Right kidney (tissue), 1 donor: ENCODE measurements around the gene NEK9.
"Not testable (repeated sequence)": the region's sequence is repeated elsewhere in the genome, so short reads cannot be mapped to it uniquely, and the experiment has no call there.

ENCODE experiments used
- DNase-seq: peaks from one replicate; pipeline ENCODE4 v3.0.0-alpha.2; 2016

NEK9 gene

DNA sequence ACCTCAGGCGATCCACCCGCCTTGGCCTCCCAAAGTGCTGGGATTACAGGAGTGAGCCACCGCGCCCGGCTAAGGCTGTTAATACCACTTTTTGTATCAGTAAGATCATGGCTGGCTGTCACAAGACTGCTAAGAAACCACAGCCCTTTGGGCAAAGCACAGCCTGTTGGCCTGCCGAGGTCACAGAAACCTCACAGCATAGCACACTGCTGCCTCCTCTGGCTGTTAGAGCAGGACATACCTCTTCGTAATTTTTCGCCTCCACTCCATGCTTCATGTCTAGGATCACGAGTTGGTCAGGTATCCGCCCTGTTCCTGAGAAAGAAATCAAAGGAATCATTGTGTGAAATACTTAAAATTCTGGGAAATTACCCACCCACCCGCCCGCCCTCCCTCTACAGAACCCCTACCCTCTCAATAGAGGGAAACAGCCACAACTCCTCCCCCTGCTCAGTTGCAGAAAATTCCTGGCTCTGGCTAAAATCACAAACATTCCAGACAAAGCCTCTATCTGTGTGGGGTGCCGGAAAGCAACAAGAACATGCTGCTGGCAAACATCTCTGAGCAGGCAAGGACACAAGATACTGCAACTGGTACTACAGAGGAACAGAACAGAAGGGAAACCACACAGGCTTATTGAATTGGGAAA is 20.7 kb upstream of the NEK9 start:
- DNase-seq, result no peak

DNA sequence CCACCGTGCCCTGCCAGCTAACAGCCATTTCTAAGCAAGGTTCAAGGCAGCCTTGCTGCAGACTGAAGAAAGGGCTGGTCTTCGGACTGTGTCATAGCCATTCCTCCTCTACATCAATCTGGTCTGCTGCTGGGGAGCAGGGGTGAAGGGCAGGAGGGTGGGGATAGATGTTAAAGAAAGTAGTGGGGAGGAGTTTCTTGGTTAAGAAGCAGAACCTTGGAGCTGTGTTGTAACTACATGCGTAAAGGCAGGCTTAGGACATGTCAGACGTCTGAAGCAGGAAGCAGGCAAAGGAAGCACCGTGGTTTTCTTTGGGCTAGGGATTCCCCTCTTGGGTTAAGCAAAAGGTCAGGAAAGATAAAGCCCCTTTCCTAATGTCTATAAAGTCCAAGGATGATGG is 18.1 kb upstream of the NEK9 start:
- no peak for DNase-seq

DNA sequence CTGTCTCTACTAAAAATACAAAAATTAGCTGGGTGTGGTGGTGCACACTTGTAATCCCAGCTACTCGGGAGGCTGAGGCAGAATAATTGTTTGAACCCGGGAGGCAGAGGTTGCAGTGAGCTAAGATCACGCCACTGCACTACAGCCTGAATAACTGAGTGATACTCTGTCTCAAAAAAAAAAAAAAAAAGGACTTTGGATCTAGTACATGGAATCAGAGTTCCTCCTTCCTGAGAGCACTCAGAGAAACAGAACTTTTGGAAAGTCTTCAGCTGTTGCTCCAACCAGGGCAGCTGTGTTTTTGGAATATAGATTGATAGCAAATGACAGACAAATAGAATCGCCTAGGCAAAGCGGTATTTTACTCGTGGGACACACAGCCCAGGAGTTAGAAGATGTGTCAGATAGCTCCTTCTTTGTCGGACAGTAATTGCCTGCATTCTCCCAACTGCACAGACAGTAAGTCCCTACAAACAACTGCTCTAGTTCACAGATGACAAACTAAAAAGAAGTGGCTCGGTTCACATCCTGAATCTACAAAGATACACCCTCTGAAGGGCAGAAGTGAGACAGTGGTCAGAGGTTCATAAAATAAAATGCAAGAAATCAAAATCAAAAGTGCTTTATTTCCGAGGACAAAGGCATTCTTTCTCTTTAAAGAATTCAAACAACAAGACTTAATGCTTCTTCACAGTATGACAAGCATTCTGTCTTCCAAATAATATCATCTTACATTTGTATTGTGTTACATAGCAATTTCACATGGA is 17.1 kb upstream of the NEK9 start:
- DNase-seq, result no peak

DNA sequence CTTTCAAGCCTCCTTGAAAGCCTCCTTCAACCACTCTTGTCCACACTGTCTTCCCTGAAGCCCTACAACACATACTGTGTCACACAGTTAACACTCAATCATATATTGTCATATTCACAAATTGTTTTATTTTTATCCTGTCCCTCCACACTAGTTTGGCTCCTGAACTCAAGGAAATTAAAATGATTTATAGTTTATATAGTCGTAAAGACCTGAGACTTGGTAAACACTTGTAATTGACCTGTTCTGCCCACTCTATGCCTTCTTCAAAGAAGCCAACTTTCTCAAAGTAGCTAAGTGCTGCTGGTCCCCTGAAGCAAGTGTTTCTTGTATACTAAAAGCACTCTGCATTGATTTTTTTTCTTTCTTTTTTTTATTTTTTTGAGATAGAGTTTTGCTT is 15.6 kb upstream of the NEK9 start:
- no peak for DNase-seq

DNA sequence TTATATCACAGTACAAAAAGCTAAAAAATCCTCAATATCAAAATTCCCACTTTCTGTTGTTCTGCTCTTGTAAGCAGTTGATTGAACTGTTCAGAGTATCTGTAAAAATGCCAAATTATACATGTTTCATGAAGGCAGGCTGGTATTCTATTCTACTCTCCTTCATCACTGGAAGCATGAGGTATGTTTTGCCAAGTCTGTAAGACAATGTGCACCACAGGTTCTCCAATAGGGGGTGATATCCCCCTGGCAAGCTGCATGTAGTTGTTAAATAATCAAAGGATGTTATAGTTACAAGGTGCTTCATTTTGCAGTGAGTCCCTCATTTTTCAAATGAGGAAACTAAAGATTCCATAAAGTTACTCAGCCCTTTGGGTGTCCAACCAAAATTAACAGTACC is 15.1 kb upstream of the NEK9 start:
- no peak for DNase-seq

DNA sequence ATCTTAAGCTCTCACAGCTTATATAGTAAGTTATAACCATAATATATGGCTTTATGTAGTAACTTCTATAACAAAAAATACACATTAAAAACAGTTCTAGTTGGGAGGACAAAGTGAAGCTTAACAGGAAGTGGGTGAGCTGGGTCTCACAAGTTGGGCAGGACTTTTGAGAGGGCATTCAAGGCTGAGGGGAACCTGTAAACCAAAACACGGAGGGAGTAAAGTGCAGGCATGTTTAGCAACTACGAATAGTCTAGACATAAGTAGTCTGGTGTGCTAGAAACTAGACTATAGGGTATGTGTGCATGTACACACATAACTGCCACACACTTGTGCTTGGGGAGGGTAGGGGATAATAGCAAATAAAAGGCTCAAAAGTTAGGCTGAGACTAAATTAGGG is 14.2 kb upstream of the NEK9 start:
- DNase-seq, result no peak

DNA sequence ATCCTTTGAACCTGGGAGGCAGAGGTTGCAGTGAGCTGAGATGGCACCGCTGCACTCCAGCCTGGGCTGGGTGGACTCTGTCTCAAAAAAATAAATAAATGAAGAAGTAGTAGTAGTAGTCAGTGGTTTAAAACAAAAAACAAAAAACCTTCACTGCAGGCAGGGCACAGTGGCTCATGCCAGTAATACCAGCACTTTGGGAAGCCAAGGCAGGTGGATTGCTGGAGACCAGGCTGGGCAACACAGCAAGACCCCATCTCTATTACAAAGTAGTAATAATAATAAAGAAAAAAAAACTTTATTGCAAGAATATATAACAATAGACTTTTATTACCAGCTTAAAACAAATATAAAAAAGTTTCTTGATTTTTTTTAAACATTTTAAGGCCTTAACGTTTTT is 13.8 kb upstream of the NEK9 start:
- DNase-seq, result no peak

DNA sequence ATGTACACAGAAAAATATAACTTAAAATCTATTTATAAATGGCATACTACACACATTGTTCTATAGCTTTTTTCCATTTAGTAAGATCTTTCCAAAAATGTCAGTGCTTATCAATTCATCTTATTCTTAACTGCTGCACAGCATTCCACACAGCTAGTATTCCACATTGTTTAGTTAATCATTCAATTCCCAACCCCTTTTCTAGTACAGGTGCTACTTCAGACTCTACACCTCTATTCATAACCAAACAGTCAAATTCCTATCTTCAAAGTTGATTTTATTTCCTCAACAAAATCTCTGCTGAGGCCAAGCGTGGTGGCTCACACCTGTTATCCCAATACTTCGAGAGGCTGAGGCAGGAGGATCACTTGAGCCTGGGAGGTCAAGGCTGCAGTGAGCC is 12.3 kb upstream of the NEK9 start:
- no peak for DNase-seq

DNA sequence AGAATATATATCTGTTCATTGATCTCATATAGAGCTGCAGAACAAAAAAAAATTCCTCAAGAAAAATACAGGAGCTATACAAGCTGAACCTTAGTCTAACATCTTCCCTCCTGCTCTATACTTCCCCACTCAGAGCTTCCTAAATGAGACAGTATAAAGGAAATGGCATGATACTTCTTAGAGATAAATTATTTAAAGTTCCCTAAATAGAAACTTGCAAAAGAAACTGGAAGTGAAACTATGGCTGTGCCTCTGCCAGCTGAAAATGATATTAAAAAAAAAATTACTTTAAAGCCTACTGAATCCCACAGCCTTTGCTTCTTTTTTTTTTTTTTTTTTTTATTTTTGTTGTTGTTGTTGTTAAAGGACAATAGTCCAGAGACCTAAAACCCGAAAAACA is 11.6 kb upstream of the NEK9 start:
- DNase-seq, result no peak

DNA sequence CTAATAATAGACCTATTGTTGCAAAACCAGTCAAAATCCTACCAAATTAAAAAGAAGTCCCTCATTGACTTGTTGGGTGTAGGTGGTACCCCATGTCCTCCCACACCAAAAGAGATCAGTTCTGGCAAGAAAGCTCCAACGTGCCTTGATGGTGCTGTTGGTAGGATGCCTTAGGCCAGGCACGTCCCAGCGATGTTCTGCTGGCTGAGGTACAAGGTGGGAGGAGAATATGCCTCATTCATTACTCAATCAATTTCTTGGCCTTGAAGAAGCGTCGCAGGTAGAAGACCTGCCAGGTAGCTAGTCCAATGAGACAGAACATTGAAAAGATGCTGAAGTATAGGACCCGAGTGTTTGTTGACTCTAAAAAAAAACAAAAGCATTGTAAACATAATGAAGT is 7.8 kb upstream of the NEK9 start:
- no peak for DNase-seq

DNA sequence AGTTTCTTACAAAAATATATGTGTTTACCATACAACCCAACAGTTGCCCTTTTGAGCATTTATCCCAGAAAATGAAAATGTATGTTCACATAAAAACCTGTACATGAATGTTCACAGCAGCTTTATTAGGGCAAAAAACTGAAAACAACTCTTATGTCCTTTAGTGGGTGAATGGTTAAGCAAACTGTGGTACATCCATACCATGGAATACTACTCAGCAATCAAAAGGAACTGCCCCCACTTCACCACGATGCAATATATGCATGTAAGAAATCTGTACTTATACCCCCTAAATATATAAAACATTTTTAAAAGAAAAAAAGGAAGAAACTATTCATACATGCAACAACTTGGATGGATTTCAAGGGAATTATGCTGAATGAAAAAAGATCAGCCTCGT is 6.7 kb upstream of the NEK9 start:
- DNase-seq, result no peak

DNA sequence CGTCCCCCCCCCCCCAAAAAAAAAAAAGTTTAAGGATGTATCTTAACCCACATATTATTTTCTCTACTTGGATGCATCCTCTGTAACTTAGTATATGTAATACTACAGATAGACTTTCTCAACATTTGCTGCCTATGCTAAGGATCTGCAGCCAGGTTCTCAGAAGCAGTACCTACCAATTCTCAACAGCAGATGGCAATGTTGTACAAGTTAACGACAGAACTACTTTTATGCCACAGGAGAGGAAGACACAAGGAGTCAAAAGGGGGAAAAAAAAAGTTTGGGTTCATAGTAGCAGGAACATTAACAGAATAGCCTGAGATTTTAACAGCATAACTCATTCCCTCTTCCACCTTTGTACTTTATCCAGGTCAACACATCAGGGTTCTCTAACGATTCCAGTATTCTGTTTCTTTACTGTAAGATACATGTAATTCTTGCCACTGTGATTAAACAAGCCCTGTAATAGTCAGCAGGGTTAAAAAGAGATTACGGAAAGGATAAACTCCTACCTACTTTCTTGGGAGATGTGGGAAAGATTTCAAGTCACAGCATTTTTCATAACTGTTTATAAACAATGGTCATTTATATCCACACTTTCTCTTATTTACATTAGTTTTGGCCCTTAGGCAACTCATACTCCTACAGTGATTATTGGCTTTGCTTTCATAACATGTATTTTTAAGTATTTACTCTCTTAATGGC is 5.7 kb upstream of the NEK9 start:
- peak; percentile 70 for DNase-seq

DNA sequence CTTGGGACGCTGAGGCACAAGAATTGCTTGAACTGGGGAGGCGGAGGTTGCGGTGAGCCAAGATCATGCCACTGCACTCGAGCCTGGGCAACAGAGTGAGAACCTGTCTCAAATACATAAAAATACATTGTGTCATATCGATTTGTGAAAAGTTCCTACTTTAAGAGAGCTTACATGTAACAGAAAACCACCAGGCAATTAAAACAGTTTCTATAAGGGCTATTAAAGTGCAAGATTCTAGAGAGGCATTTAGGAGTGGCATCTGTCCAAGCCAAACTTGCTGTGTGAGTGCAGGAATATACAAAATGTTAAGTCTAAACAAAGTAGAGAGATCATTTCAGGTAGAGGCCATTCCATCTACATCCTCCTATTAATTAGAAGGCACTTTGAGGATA is 1.7 kb upstream of the NEK9 start:
- no peak for DNase-seq

DNA sequence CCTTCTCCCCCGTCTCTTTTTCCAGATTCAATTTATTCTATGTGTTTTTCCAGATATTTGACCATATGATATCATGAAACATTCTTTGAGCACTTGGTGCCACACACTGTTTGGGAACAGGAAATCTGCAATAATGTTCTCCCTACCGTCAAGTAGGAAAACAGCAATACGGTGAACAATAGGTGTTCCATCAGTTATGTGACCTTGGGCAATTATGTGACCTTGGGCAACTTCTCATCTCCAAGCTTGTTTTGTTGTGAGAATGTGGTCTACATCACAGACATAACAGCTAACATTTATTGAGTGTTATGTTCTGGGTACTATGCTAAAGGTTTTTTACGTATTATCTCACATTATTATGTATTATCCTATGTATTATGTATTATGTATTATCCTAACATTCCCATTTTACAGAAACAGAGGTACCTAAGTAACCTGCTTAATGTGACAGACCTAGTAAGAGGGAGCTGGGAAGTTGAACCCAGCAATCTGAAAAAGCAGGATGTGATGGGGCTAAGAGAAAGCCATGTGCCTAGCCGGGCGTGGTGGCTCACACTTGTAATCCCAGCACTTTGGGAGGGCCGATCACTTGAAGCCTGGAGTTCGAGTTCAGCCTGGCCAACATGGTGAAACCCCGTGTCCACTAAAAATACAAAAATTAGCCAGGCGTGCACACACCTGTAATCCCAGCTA is 1.2 kb upstream of the NEK9 start:
- no peak for DNase-seq

DNA sequence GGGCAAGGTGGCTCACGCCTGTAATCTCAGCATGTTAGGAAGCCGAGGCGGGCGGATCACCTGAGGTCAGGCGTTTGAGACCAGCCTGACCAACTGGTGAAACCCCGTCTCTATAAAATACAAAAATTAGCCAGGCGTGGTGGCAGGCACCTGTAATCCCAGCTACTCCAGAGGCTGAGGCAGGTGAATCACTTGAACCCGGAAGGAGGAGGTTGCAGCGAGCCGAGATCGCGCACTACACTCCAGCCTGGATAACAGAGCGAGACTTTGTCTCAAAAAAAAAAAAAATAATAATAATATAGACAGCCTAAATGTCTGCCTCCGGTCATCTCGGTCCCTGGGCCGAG is 599 bp upstream of the NEK9 start:
- not testable (repeated sequence) for DNase-seq

DNA sequence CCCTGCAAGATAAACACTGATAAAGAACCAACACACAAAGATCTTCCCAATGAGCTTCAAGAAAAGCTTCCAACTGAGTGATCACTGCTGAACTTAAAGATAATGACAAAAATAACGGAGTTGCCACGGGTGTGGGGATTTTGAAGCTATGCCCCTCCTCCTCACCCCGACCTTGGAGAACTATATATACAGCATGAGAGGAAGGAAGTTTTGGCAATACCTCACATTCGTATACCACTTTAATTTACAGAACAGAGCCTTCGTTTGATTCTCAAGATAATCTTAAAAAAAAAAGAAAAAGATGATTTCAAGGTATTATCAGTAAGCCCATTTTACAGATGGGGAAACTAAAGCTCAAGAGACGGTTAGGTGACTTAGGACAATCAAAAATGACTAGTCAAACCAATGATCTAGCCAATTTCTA is 715 bp downstream of the NEK9 start:
- DNase-seq, result no peak

DNA sequence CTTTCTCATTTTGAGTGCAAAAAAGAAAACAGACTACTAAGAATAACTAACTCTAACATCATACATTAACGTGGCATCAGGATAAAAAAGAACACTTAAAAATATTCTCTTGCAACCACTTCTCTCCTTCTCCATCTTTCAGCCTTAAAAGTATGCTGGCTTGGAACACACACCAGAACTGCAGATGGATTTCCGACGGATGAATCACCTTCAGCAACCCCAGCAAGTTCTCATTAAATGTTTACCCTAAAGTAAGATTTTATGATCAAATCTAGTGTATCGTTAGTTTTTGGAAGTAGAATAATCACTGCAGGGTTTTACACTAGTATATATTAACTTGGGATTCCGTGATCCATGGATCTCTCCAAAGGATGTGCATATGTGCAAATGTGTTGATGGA is 1.2 kb downstream of the NEK9 start:
- DNase-seq, result no peak

DNA sequence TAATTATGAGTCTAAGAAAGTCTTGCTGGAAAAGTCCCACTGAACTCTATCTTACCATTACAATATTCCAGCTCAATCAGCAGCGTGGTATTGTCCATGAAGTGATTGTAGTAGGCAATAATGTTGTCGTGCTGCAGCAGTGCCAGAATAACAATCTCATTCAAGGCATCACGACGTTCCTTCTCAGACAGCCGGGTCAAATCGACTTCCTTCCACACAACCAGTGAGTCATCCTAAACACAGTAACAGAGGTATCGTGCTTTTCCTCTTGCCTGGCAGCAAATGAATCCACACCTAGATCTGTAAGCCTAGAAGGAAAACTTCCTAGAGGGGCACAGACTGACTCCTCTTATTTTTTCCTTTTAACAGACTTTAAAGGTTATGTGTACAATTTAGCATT is 2.9 kb downstream of the NEK9 start:
- no peak for DNase-seq

DNA sequence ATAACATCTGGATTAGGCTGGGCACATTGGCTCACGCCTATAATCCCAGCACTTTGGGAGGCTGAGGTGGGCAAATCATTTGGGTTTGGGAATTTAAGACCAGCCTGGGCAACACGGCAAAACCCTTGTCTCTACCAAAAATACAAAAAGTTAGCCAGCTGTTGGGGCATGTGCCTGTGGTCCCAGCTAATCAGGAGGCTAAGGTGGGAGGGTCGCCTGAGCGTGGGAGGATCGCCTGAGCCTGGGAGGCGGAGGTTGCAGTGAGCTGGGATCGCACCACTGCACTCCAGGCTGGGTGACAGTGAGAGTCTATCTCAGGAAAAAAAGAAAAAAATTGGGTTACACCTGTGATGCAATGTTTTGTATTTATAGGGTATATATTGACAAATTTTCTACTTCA is 5.3 kb downstream of the NEK9 start:
- no peak for DNase-seq

DNA sequence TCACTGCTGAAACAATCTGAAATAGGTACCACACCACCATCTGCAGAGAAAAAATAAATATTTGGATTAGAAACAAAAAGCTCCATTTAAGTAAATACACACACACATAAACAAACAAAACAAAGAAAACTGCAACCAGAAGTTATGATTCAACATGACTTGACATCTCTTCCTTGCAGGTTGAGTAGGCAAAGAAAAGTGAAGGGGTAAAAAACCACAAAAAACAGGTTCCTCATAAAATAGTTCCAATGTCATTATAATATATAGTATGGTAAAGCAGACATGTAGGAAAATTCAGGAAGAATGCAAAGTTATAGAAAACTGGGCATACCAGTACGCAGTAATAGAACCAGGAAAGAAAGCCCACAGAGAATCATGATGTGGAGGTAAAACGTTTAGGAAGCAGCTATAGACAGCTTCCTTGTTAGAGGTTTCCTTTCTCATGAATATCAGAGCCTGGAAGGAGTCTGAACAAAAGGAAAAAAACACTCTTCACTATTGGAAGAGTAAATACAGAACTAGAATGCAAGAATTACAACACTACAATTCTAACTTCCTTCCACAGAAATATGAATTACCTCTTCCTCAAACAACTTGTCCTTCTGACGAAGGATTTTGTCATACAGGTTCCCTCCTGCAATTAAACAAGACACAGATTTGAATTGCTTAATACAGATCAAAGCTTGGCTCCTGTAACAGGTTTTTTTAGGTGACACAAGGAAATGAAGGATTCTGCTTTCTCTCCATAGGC is 6.1 kb downstream of the NEK9 start:
- no peak for DNase-seq

DNA sequence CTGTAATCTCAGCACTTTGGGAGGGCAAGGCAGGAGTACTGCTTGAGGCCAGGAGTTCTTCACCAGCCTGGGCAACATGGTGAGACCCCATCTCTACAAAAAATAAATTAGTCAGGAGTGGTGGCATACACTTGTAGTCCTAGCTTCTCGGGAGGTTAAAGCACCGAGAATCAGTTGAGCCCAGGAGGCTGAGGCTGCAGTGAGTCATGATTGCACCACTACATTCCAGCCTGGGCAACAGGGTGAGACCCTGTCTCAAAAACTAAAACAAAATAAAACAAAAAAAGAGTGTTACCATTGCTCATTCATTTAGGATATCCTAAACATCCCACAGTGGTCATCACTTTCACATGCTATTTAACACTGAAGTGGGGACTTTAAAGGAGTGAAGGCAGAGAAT is 7.8 kb downstream of the NEK9 start:
- no peak for DNase-seq

DNA sequence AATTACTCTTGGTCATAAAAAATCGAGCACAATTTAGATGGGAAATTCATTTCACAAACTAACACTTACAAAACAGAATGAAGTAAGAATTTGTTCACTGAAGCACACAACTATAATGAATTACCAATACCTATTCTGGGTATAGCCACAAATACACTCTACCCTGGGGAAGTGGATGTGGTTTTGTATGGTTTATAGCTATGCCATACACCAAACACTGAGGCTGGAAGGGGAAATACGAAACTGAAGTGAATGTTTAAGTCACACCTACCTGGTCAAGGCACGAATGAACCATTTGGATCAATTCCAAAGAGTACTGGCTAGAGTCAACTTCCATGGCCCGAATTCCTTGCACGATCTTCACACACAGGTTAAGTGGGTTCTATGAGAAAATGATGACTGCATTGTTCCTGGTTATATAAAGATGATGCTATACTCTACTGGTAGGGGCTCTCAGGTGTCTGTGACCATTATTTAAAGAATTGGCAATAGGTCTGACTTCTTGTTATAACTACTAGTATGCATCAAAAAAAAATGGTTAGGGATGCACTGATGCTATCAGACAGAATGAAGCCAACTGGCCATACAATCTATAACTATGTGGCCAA is 12.8 kb downstream of the NEK9 start:
- no peak for DNase-seq
